ENCODE data around the gene IP6K2.
A peak's percentile ranks its signal among the peaks of the same experiment; 100 is the strongest.

The IP6K2 gene

GRCh38 chr3:48688032-48688736 lies 28.8 kb downstream of the IP6K2 start:
- DNase-seq = no peak

- no peak for DNase-seq
Measured at GRCh38 chr3:48687220-48687678, 29.8 kb downstream of the IP6K2 start.

GRCh38 chr3:48686538-48687219 lies 30.3 kb downstream of the IP6K2 start:
- no peak for DNase-seq

- DNase-seq = peak; percentile 26
Measured at GRCh38 chr3:48685603-48686511, 31.2 kb downstream of the IP6K2 start, which contains the start of gene NCKIPSD. Gene NCKIPSD, minus strand, starts transcription at chr3:48685915. Its CDS starts 108 bp downstream, at chr3:48685807.

GRCh38 chr3:48685293-48685602 lies 31.8 kb downstream of the IP6K2 start:
- no peak for DNase-seq

GRCh38 chr3:48684480-48685143 lies 32.4 kb downstream of the IP6K2 start:
- no peak for DNase-seq

- no peak for DNase-seq
Measured at GRCh38 chr3:48684054-48684349, 33.0 kb downstream of the IP6K2 start.

- no peak for DNase-seq
Measured at GRCh38 chr3:48682786-48683185, 34.2 kb downstream of the IP6K2 start.

GRCh38 chr3:48681974-48682610 lies 34.9 kb downstream of the IP6K2 start:
- no peak for DNase-seq

- DNase-seq = no peak
Measured at GRCh38 chr3:48681541-48681880, 35.5 kb downstream of the IP6K2 start.

GRCh38 chr3:48680811-48681540 lies 36.0 kb downstream of the IP6K2 start:
- DNase-seq = no peak

GRCh38 chr3:48679411-48680391 lies 37.3 kb downstream of the IP6K2 start:
- DNase-seq = no peak

- DNase-seq = no peak
Measured at GRCh38 chr3:48678566-48679380, 38.2 kb downstream of the IP6K2 start.

GRCh38 chr3:48678056-48678455 lies 39.0 kb downstream of the IP6K2 start:
- no peak for DNase-seq

GRCh38 chr3:48674505-48674904 lies 42.5 kb downstream of the IP6K2 start:
- no peak for DNase-seq

- no peak for DNase-seq
Measured at GRCh38 chr3:48672522-48672921, 44.5 kb downstream of the IP6K2 start.

- no peak for DNase-seq
Measured at GRCh38 chr3:48664929-48665328, 52.1 kb downstream of the IP6K2 start.

GRCh38 chr3:48664313-48664644 lies 52.7 kb downstream of the IP6K2 start:
- no peak for DNase-seq

GRCh38 chr3:48663489-48664312 lies 53.3 kb downstream of the IP6K2 start:
- peak; percentile 91 for DNase-seq
